Neural crest cell (in vitro differentiated cells): ENCODE data around the gene MTA1. TPM values are rescaled to one million over a fixed set of nuclear protein-coding genes. Genes with fewer than 3 reads are reported as not detected.

Experiments
- DNase-seq: peaks from one replicate; pipeline ENCODE4 v3.0.0; 2021; ENCODE audit warnings: low read depth, mixed read lengths, low spot score
- H3K27ac Mint-ChIP-seq: one replicate; pipeline ENCODE4 v1.8.0; 2021; ENCODE audit warnings: mild to moderate bottlenecking, mixed read lengths; ENCODE audit not compliant: unreplicated experiment
- H3K27me3 Mint-ChIP-seq: 2 replicates; pipeline ENCODE4 v1.8.0; 2021; ENCODE audit warnings: low read depth, mild to moderate bottlenecking, mixed read lengths
- H3K36me3 Mint-ChIP-seq: 2 replicates; pipeline ENCODE4 v1.8.0; 2021; ENCODE audit warnings: low read depth, mild to moderate bottlenecking, mixed read lengths
- H3K4me1 Mint-ChIP-seq: 2 replicates; pipeline ENCODE4 v1.8.0; 2021; ENCODE audit warnings: mixed read lengths
- H3K4me3 Mint-ChIP-seq: one replicate; pipeline ENCODE4 v1.8.0; 2021; ENCODE audit warnings: mild to moderate bottlenecking, mixed read lengths
- H3K9me3 Mint-ChIP-seq: 2 replicates; pipeline ENCODE4 v1.8.0; 2021; ENCODE audit warnings: mixed read lengths
- CTCF ChIP-seq: fragments of 200-600 bp; sonication (generic); conservative IDR thresholded peaks from 2 replicates; pipeline ENCODE4 v1.5.0; 2021; ENCODE audit warnings: antibody characterized with exemption, mild to moderate bottlenecking
- total RNA-seq: library from RNA; stranded (reverse); gene quantifications from 2 replicates; pipeline ENCODE4 v1.2.1, GENCODE V29; 2021

Gene MTA1
- total RNA-seq, 1 donor from 2014 or later = 246 TPM

DNA sequence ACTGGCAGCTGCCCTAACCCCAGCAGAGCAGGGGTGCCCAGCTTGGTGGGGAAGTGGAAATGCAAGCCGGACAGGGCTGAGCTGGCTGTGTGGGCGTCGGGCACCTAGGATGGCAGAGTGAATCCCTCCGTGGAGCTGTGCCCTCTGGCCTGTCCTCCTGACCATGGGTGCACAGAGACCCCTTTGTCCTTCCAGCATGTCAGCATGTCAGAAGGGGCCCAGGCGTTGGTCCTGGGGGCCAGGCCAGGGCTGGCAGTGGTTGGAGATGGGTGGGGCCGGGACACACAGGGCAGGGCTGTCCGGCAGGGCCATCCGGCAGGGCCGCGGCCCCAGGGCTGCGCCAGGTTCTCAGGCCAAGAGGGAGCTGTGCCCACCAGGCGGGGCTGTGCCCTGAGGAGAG, 30.1 kb upstream of the MTA1 start:
- DNase-seq = no peak
- Mint-ChIP-seq H3K27me3 (no peaks in the 10 kb centered on the region), H3K27ac (no peak overlapping the region), H3K36me3 (no peaks in the 10 kb centered on the region), H3K9me3 (no peaks in the 10 kb centered on the region), H3K4me3 (no peak overlapping the region), H3K4me1 (peaks cover 2% of the 10 kb centered on the region)
- TF ChIP-seq CTCF = no peak

DNA sequence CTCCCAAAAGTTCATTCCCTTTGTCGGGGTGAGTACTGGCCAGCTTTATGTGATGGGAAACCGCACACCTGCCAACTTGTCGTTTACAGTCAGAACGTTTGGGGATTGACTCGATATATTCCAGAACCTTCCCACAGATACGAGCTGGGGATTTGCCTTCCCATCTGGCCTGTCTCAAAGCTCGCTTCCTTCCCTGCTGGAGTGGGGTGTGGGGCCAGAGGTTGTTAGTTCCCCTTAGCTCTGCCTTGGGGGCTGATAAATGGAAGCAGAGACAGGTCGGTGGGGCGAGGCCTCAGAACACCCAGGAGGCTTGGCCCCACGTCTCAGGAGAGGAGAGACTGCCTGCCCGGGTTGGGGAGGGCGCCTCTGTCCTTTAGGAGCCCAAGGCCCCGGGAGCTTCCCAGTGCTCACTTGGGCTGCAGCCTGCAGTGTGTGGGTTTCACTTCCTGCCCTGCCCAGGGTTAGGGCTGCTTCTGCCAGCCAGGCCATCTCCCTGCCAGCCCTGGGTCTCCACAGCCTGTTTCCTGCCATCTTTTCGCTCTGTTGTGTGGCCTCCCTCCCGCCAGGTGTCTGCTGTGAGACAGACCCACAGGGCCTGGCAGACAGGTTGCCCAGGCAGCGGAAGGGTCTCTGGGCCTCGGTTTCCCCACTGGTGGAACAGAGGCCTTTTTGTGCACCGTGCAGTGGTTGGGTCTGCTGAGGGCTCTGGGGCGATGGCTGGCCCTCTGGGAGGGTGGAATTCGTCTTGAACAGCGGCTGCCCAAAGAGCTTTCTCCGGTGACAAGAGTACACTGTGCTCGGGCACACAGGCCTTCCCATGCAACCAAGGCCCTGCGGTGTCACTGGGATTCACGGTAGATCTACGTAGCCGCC, 29.4 kb upstream of the MTA1 start:
- Mint-ChIP-seq H3K27ac (peak overlapping the region; percentile 71), H3K4me3 (no peak overlapping the region)

GRCh38 chr14:105390849-105391500, 28.7 kb upstream of the MTA1 start:
- peaks cover 4% of the 10 kb centered on the region for H3K4me1 Mint-ChIP-seq
- H3K4me3 Mint-ChIP-seq = no peak overlapping the region
- no peak for TF ChIP-seq CTCF
- no peaks in the 10 kb centered on the region for H3K9me3 Mint-ChIP-seq
- no peak for DNase-seq
- no peaks in the 10 kb centered on the region for H3K27me3 Mint-ChIP-seq
- H3K36me3 Mint-ChIP-seq = no peaks in the 10 kb centered on the region
- H3K27ac Mint-ChIP-seq = no peak overlapping the region

More for the DNA sequence above, 29.4 kb upstream of the MTA1 start:
- Mint-ChIP-seq H3K4me1 (peaks cover 4% of the 10 kb centered on the region), H3K27me3 (no peaks in the 10 kb centered on the region), H3K9me3 (no peaks in the 10 kb centered on the region), H3K36me3 (no peaks in the 10 kb centered on the region)
- no peak for TF ChIP-seq CTCF
- no peak for DNase-seq

- no peak overlapping the region for H3K4me3 Mint-ChIP-seq
- TF ChIP-seq CTCF = no peak
- H3K36me3 Mint-ChIP-seq = no peaks in the 10 kb centered on the region
- H3K27ac Mint-ChIP-seq = no peak overlapping the region
- peaks cover 4% of the 10 kb centered on the region for H3K4me1 Mint-ChIP-seq
- no peak for DNase-seq
- no peaks in the 10 kb centered on the region for H3K27me3 Mint-ChIP-seq
- no peaks in the 10 kb centered on the region for H3K9me3 Mint-ChIP-seq
Observed at GRCh38 chr14:105391541-105391940, 28.1 kb upstream of the MTA1 start.

DNA sequence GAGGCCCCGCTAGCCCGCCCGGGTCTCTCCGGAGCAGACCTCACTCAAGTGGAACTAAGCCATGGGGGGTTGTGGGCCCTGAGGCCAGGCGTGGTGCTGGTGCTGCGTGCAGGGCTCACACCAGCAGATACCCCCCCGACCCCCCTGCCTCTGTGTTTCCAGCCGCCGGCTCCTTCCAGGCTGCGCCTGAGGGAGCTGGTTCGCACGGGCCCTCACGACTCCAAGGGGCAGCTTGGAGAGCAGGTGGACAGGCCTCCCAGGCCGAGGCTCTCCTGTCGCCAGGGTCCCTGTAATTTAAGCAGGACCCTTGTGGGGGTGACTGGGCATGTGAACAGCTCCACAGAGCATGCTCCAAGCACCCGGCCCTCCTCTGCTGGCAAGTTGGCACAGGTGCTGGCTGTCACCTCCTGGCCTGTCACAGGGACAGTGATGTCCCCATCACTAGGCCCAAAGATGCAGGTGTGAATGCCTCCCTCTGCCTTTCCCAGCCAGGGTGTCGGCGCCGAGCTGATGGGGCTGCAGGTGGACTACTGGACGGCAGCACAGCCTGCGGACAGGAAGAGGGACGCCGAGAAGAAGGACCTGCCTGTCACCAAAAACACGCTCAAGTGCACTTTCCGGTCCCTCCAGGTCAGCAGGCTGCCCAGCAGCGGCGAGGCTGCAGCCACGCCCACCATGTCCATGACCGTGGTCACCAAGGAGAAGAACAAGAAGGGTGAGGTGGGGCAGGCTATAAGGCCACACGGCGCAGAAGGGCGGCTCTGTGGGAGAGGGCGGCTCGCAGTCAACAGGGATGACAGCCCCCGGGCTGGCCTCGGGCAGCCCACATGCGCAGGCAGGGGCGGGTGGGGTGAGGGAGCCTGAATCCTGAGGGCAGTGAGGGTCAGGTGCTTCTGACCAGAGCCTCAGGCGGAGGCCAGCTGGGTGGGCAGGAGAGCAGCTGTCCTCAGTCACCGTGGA, 27.2 kb upstream of the MTA1 start:
- Mint-ChIP-seq H3K9me3 (no peaks in the 10 kb centered on the region), H3K27ac (no peak overlapping the region), H3K4me1 (peaks cover 4% of the 10 kb centered on the region), H3K36me3 (no peaks in the 10 kb centered on the region), H3K4me3 (no peak overlapping the region), H3K27me3 (no peaks in the 10 kb centered on the region)
- no peak for TF ChIP-seq CTCF
- DNase-seq = no peak
